Ureter (tissue), 1 donor: ENCODE measurements around the gene BID. TPM values are rescaled to one million over a fixed set of nuclear protein-coding genes. Genes with fewer than 3 reads are reported as not detected.

Experiments
- DNase-seq: peaks from one replicate; pipeline ENCODE4 v3.0.0-alpha.2; 2020; ENCODE audit warnings: low spot score
- total RNA-seq: library from RNA; stranded (reverse); gene quantifications from one replicate; pipeline ENCODE4 v1.2.4, GENCODE V29; 2023
- donor health status: DM: yes; HTN: yes; CAD: no.

Gene BID
- total RNA-seq, 1 donor from 2014 or later: 31.3 TPM

- DNase-seq: no peak
Observed at GRCh38 chr22:17738386-17739128, 35.7 kb downstream of the BID start.

DNA sequence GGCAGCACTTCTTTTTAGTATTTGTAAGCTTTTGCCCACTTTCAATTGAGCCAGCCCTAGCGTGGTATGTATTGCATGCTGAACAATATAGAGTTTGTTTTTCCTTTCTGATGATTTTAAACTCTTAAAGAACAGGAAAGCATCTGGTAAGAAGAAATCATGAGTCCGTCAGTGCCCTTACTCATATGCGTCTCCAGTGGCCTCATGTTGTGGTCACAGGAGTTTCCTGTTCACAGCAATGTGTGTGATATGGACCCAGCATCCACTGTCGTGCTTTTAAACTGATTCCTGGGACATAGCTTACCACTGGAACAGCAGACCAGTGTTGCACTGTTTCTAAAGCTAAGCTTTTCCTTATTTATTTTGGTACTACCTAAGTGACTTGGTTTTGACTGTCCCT is 40.1 kb downstream of the BID start:
- no peak for DNase-seq

- no peak for DNase-seq
Observed at GRCh38 chr22:17733466-17733865, 40.8 kb downstream of the BID start.

DNA sequence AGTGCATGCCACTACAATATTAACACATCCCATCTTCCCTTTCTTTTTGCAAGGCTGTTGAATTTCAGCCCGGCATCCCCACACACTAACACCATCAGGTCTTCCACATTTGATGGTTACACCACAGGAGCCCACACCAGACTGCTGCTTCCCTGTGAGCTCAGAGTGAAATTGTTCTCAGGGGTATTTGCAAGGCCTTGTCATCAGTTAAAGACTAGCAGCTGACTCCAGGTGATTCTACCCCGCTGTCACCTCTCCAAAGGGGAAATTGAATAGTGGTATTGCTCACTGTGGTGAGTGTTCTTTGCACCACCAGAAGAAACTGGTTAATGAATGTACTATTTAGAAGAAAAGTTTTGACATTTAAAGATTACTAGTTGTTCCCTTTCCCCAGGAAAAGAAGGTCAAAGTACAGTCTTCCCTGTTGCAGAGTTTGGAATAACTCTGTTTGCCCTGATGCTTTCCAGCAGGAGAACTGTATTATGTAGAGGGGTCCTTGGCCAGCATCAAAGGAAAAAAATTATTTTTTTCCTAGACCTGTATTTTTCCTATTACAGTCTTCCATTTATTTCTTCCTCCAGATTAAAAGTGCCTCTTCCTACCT is 41.9 kb downstream of the BID start:
- no peak for DNase-seq

DNA sequence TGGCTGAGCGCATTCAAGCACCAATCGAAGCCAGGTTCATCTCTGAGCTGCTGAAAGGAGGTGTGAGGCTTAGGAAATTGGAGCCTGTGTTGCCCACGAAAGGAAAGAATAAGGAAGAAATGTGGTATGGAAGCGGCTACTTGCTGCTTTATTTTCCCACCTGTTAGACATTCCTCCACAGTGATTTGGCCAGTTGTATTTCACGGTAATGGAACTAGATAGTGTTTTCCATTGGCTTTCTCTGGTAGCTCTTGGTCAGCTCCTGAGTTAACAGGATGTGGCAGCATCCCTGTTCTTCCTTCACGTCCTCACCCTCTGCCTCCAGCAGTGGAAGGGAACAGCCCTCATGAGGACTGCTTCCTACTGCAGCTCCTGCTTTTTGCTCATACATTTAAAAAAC is 44.7 kb downstream of the BID start:
- no peak for DNase-seq

DNA sequence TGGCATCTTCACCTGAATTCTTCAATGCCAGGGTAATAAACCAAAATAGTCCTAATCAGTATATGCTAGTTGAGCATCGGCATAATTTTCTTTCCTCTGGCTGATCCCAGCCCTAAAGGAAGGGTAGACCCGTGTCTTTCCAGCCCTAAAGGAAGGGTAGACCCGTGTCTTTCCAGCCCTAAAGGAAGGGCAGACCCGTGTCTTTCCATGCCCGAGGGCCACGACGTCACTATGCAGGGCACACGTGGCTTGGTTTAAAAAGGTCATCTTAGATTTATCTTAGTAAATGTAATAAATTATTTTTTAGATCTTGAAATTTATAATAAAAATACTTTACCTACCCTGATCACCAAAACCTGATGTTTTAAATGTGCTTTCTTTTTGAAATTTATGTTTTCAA is 45.5 kb downstream of the BID start:
- no peak for DNase-seq

- no peak for DNase-seq
Observed at GRCh38 chr22:17726928-17727897, 47.1 kb downstream of the BID start.

GRCh38 chr22:17726006-17726927 is 48.0 kb downstream of the BID start:
- DNase-seq: no peak

GRCh38 chr22:17725500-17725796 is 48.8 kb downstream of the BID start:
- DNase-seq: no peak

GRCh38 chr22:17724678-17725499 is 49.4 kb downstream of the BID start:
- DNase-seq: no peak

GRCh38 chr22:17724241-17724640 is 50.0 kb downstream of the BID start:
- DNase-seq: no peak

- no peak for DNase-seq
Observed at GRCh38 chr22:17719911-17720310, 54.4 kb downstream of the BID start.

- DNase-seq: no peak
Observed at GRCh38 chr22:17717708-17718107, 56.6 kb downstream of the BID start.

DNA sequence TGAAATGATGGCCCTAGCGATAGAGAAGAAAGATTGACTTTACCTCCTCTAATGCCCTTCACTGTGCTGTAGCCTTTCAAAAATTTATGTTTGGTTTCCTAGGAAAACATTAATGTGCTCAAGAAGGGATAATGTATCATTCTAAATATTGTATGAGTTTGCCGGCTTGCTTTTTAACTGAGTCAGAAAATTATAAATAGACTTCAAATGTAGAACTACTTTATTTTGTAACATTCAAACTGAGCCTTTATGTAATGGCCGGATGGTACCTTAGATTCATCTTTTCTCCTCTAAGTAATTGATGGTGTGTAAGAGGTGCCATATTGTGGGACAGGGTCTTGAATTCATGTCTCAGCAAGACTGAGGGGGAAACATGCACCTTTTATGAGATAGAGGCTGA is 57.7 kb downstream of the BID start:
- DNase-seq: no peak

- DNase-seq: no peak
Observed at GRCh38 chr22:17712441-17712840, 61.8 kb downstream of the BID start.

GRCh38 chr22:17710023-17710422 is 64.2 kb downstream of the BID start:
- DNase-seq: no peak

DNA sequence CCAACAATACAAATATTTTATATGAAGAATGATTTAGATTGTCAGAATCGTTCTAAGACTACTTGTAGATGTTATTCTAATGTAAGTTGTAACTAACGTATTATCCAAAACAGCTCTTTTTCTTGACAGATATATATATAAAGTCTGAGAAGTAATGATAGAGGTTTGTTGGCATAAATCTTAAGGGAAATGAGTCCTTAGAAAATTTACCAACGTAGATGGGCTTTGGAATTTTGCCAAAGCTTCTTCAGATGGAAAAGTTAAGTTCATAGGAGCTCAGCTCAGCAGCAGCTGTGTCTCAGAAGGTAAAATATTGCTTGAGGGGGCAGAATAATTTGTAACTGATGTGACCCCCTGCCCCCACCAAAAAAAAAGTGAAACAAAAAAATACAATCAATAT is 66.7 kb downstream of the BID start:
- DNase-seq: no peak

GRCh38 chr22:17706947-17707346 is 67.3 kb downstream of the BID start:
- no peak for DNase-seq

DNA sequence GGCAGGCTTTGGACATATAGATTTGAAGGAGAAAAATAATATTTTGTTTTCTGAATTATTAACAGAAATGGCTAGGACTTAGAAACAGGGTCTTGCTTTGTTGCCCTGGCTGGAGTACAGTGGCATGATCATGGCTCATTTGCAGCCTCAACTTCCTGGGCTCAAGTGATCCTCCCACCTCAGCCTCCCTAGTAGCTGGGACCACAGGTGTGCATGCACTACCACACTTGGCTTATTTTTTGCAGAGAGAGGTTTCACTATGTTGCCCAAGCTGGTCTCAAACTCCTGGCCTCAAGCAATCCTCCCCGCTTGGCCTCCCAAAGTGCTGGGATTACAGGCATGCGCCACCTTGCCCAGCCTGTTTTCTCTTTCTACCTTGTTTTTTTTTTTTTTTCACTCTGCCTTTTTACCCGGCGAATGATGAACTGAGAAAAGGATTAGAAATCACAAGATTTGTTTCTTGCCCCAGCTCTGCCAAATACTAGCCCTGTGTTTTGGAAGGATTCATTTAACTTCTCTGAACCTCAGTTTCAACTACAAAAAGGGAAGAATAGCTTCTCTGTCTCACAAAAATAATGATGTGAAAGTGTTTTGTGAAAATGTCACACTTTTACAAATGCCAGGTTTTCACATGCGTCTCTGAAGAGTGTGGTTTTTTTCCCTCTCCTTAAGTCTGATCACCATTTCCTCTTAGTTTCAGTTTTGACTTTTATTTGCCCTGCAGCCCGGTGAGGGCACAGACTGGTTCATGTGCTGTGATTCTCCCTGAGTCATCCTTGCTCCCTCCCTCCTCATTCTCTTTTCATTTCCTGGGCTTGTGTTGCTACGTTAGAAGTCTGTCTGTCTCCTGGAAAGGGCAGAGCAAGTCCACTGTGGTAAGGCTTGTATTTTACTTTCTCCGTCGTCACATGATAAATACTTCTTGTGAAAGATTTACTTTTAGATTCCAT is 68.0 kb downstream of the BID start:
- DNase-seq: peak; percentile 57

- no peak for DNase-seq
Observed at GRCh38 chr22:17705546-17705945, 68.7 kb downstream of the BID start.
